ENCODE data around the gene CNTN4.

DNA sequence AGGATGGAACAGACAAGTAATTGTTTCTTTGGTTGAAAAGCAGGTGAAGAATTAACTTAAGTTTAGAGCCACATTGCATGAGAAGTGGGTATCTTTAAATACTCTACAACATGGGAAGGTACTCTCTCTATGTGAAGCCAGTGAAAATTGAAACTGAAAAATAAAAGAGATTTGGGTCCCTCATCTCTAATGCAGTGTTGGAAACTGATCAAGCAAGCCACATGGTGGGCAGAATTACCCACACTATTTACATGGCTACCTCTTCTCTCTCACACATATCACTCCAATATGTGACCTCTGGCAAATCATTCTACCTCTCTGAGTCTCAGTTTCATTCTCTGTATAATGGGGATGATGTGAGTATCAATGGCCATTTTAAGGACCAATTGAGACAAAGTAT, 672.5 kb downstream of the CNTN4 start:
- TF ChIP-seq, protein P1, sequence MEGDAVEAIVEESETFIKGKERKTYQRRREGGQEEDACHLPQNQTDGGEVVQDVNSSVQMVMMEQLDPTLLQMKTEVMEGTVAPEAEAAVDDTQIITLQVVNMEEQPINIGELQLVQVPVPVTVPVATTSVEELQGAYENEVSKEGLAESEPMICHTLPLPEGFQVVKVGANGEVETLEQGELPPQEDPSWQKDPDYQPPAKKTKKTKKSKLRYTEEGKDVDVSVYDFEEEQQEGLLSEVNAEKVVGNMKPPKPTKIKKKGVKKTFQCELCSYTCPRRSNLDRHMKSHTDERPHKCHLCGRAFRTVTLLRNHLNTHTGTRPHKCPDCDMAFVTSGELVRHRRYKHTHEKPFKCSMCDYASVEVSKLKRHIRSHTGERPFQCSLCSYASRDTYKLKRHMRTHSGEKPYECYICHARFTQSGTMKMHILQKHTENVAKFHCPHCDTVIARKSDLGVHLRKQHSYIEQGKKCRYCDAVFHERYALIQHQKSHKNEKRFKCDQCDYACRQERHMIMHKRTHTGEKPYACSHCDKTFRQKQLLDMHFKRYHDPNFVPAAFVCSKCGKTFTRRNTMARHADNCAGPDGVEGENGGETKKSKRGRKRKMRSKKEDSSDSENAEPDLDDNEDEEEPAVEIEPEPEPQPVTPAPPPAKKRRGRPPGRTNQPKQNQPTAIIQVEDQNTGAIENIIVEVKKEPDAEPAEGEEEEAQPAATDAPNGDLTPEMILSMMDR (IDR thresholded peaks at IDR 0.05), result no peak
- no peak for TF ChIP-seq EZH2phosphoT487 (IDR thresholded peaks at IDR 0.05)
